HG02623 (cell line): ENCODE data around the gene MYPOP.
"Not testable (repeated sequence)": the region's sequence is repeated elsewhere in the genome, so short reads cannot be mapped to it uniquely, and the experiment has no call there.

ENCODE experiments used
- ATAC-seq: cut with Tn5 transposase; IDR thresholded peaks from one replicate; pipeline ENCODE4 v1.9.1; 2021; ENCODE audit warnings: moderate library complexity; ENCODE audit not compliant: unreplicated experiment

MYPOP gene

DNA sequence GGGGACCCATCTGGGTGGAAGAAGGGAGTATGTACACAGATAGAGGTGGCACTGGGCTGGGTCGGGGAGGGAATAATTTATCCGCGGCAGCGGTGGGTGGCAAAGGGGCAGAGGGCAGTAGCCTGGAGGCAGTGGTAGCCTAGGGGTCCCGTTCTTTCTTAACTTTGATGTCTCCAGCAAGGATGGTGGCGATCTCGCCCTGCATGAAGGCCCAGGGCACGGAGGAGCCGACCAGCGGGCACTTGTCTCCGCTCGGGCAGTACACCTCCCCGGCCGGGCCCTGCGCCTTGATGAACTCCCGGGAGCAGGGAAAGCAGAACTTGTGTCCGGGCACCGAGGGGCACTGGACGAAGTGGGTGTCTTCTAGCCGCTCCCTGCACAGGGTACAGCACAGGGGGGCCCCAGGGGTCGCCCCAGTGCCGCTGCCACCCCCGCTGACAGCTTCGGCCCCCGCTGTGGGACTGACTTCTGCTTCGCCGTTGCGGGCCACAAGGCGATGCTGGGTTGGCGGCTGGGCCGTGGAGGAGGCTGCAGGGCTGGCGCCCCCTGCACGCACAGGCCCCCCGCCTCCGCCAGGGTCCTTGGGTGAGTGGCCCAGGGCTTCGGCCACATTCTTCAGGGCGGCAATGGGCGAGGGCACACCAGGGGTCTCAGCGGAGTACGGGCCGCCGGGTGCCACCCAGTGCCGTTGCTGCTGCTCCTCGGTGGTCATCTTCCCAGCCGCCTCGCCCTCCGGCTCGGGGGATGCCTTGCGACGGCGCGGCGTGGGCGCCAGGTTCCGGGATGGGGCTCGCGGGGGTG, 18.3 kb downstream of the MYPOP start:
- no peak for ATAC-seq

DNA sequence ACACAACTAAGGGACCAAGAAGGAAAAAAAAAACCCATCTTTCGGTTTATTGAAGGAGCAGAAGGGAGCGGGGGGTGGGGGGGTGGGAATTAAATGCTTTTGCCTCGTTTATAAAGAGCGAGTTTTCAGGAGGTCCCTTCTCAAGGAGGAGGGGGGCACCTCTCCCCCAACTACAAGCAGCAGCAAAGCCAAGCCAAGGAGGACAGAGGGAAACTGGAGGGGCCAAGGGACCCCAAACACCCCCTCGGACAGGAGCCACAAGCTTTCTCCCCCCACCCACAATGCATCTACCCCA, 18.9 kb downstream of the MYPOP start:
- ATAC-seq = no peak

DNA sequence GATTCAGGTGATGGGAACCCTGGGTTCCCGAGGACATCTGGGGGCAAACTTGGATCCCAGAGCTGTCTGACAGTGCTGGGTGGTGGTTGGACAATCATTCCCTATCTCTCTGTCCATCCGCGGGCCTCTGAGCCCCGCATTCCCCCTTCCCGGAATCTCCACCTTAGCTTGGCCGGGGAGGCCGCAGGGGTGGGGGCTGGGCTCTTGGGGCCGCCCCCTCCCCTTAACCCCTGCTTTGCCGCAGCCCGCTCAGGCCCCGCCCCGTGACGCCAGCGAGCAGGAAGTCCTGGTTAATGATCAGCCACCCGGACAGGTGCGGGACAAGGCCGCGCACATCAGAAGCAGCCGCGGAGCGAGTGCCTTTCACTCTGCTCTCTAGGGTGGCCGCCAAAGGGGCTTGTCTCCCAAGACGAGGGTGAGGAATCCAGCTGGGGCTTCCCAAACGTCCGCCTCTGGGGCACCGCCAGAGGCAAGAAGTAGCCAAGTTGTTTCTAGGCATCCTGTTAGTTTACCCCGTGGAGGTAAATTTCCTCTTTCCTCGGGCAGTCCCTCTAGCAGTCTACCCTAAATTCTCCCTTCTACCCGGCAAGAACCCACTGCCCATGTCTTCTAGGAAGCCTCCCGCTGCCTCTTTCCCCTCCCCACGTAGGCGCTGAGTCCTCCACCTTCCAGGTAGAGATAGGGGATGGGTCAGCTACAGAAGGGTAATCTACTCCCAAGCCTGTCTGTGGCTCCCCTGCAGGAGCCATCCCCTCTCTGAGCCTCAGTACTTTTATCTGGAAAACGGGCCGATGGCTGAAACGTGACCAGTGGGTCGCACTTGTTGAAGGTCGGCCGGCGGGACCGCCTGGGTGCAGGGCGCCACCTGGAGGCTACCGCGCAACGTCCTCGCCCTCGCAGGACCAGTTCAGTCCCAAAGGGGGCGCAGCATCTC, 19.5 kb downstream of the MYPOP start:
- no peak for ATAC-seq

DNA sequence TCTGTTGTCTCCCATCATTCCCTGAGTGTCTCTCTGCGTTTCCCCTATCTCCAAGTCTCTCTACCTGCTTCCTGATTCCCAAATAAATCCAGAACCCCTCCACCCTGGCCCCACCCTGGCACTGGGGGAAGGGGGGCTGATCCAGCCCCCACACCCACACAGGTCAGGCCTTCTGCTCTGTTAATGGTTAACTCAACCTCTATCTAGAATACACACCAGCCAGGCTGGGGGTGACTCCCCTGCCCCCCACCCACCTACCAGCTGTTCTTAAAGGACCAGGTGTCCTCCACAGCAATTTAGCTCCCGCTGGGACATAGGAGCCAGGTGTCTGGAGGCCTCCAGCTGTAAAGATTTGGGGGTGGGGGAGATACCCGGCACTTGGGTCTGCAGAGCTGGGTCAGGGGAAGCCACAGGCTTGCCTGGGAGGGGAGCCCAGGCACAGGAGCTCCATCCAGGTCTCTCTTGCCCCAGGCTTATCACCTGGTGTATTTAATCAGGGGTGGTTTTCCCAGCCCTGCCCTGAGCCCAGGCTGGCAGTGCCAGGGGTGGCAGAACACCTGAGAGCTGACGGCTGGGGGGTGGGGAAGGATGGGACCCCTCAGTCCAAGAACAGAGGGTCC, 20.4 kb downstream of the MYPOP start:
- no peak for ATAC-seq

DNA sequence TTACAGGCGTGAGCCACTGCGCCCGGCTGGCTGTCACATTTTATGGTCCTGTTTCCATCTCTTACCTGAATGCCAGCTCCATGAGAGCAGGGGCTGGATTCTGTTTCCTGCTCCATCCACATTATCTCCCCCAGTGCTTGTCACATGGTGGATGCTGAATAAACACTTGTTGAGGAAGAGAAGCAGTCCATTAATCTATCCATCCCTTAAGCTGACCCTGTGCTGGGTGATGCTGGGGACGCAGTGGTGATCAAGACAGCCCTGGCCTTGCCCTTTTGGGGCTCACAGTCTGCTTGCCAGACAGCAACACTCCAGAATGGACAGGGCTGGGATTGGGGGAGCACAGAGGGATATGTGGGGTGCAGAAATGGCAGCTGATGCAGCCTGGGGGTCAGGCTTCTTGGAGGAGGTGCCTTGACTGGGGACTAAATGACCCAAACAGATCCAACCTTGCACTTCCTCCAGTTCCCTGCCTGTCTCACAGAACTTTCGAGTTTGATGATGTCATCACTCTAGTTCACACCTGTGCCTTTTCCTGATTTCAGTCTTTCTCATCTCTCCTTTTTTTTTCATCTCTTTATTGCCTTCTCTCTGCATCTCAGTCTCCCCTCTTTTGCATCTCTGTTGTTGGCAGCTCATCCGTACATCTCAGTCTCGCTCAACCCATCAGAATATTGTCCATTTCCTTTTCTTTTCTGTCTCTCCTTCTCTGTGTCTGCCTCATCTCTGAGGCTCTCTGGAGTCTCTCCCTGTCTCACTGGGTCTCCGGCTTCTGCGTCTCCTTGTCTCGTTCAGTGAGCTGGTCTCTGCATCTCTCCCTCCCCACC, 21.1 kb downstream of the MYPOP start:
- ATAC-seq = no peak

DNA sequence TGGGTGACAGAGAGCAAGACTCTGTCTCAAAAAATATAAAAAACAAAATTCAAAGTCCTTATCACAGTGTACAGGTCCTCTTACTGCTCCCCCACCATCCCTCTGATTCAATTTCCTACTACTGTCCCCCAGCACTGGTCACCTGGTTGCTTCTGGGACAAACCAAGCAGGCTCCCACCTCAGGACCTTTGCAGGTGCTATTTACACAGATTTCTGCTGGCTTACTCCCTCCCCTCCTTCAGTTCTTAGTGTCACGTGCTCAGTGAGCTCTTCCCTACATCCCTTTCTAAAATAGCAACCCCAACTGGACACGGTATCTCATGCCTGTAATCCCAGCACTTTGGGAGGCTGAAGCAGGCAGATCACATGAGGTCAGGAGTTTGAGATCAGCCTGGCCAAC, 22.4 kb downstream of the MYPOP start:
- no peak for ATAC-seq

DNA sequence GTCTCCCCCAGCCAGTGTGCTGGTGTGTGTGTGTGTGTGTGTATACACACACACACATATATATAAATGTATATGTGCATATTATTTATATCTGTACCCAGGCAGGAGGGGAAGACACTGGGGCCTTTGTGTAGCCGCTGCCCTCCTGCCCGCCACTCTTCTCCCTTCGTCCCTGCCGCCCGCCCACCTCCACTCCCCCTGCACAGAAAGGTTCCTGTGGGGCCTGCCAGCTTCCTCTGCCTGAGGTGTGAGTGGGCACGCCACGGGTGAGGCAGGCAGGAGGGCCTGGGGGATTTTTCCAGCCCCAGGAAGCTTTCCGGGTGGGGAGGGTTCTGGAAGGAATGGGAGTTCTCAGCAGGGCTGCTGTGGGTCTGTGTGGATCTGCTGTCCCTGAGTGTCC, 23.4 kb downstream of the MYPOP start:
- no peak for ATAC-seq

DNA sequence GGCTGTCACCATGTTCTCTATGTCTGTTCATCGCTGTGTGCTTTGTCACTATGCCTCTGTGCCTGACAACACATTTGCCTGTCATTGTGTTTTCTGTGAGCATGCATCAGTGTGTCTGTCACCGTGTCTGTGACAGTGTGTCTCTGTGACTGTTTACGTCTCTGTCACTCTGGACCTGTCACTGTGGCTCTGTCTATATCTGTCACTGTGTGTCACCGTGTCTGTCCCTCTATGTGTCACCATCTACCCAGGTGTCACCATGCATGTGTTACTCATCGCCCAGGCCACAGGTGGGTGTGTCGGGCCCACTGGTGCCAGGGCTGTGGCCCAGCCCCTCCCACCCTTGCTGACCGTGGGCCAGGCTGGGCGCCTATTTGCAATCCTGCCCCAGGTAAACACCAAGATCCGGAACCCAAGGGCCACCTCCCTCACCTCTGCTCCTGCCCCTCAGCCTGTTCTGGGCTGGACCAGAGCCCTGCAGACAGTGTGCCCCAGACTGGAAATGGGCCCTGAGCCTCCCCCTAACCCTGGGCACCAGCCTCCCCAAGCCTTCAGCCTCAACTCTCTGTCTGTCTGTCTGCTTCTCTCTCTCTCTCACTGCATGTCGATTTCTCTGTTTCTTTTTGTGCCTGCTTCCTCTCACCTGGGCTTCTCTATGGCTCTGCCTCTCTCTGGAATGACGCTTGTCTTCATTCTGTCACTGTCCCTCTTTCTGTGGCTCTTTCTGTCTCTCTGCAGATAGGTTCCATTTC, 24.2 kb downstream of the MYPOP start:
- no peak for ATAC-seq

DNA sequence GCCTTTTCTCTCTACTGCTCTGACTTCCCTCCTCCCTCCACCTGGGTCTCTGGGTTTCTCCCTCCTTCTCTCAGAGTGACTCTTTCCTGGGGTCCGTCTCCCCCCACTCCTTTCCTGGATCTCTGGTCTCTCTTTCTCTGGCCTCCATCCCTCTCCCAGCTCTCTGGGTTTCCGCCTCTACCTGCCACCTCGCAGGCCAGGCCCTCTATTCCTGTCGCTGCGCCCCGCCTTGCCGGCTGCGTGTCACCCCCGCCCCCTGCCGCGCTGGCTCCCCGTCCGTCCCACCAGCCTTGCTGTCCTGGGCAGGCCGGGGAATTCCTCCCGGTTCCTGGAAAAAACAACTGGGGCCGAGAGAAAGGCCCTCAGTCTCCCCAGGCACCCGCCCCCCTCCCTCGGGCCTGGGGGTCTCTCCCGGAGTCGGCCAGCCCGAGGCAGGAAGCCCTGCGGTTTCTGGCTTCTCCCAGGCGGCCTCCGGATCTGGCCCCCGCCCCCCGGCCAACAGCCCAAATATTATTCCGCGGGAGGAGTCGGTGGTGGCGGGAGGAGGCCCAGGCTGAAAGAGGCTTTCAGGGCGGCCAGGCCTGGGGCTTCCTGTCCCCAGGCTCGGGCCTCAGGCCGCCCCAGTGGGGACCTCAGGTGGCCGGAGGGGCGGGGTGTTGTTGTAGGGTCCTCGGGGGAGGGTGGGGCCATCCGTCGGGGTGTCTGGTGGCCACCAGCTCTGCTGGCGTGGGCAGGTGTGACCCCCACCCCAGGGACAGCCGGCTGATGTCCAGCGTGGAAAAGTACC, 25.8 kb downstream of the MYPOP start:
- no peak for ATAC-seq

DNA sequence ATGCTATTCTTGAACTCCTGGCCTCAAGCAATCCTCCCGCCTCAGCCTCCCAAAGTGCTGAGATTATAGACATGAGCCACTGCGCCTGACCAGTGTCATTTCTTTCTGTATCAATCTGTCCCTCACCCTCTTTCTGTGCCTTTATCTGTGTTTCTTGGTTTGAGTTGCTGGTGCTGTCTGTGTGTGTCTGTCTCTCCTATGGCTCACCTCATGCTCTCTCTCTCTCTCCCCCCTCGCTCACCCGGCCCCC, 26.3 kb downstream of the MYPOP start:
- ATAC-seq = no peak

DNA sequence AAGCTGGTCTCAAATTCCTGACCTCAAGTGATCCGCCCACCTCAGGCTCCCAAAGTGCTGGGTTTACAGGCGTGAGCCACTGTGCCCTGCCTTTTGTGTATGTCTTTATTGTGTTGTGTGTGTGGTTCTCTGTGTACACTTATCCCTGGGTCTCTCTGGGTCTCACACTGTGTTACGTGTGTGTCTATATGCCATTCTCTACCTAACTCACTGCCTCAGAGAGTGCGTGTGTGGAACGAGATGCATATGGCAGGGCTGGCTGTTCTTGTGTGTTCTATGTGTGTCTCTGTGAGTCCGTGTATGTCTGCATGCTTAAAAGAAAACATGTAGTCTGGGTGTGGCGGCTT, 27.8 kb downstream of the MYPOP start:
- no peak for ATAC-seq

DNA sequence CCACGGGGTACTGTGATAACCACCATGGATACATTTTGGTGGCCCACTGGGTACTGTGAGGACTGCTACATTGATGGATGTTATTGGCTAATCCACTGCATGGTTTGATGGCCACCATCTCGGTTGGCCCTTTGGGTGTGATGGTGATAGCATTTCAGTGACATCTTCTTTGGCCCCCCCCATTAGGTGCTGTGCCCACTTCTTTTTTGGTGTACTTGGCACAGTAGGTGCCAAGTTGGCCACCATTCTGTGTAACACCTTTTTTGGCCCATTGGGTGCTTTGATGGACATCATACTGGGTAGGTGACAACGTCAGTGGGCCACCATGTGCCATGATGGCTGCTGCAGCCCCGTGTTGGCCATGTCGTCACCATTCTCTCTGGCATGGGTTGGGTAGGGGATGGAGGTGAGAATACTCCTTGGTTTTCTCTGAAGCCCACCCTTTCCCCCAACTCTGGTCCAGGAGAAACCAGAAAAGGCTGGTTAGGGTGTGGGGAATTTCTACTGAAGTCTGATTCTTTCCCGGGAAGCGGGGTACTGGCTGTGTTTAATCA, 29.1 kb downstream of the MYPOP start:
- ATAC-seq = no peak

DNA sequence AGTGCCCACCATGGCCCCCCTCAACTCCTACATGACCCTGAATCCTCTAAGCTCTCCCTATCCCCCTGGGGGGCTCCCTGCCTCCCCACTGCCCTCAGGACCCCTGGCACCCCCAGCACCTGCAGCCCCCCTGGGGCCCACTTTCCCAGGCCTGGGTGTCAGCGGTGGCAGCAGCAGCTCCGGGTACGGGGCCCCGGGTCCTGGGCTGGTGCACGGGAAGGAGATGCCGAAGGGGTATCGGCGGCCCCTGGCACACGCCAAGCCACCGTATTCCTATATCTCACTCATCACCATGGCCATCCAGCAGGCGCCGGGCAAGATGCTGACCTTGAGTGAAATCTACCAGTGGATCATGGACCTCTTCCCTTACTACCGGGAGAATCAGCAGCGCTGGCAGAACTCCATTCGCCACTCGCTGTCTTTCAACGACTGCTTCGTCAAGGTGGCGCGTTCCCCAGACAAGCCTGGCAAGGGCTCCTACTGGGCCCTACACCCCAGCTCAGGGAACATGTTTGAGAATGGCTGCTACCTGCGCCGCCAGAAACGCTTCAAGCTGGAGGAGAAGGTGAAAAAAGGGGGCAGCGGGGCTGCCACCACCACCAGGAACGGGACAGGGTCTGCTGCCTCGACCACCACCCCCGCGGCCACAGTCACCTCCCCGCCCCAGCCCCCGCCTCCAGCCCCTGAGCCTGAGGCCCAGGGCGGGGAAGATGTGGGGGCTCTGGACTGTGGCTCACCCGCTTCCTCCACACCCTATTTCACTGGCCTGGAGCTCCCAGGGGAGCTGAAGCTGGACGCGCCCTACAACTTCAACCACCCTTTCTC, 30.1 kb downstream of the MYPOP start:
- ATAC-seq = no peak

DNA sequence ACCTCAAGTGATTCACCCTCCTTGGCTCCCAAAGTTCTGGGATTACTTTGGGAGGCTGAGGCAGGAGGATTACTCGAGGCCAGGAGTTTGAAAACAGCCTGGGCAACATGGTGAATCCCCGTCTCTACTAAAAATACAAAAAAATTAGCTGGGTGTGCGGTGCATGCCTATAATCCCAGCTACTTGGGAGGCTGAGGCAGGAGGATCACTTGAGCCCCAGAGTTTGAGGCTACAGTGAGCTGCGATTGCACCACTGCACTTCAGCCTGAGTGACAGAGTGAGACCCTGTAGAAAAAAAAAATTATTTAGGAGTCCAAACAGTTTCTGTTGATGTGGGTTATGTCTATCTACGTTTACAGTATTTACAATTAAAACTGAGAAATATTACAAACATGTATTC, 31.6 kb downstream of the MYPOP start:
- ATAC-seq = no peak

DNA sequence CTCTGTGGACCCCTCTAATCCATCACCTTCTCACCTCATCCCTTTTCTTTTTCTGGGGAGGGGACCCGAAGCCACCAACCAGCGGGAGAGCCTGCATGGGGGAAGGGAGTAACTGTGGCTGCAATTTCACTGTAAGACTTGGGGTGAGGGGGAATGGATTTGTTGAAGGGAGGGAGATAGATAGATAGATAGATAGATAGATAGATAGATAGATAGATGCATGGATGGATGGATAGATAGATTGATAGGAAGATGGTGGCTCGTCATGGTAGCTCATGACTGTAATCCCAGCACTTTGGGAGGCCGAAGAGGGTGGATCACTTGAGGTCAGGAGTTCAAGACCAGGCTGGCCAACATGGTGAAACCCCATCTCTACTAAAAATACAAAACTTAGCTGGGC, 35.2 kb downstream of the MYPOP start:
- ATAC-seq = not testable (repeated sequence)

DNA sequence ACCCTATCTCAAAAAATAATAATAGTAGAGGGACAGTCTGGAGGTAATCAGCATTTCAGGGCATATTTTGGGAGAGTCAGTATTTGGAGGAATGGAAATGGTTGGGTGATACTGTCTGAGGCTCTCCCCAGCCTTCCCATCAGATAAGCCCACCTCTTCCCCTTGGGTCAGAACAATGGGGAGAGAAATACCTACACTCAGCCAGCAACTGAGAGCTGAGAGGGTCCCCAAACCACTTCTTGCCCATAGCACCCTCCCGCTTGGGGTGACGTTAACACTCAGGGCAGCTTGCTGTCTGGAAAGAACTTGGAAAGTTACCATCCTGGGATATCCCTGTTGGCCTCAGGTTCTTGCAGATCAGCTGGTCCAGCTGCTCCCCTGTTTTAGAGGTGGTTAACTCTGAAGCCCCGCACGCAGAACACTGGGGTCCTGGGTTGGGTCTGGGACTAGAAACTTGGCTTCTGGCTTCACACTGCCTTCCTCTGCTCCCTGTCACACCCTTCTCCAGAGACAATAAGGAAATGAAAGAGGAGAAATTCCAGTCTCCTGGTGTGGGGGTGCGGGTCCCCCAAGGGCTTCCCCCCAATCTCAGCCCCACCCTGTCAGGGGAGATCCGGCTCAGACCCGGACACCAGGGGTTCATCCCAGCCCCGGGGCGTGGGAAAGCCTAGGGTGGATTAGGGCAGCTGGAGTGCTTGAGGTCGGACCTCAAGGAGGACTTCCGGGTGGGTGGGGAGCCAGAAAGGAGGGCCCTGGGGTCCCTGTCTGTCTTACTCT, 35.8 kb downstream of the MYPOP start:
- no peak for ATAC-seq

DNA sequence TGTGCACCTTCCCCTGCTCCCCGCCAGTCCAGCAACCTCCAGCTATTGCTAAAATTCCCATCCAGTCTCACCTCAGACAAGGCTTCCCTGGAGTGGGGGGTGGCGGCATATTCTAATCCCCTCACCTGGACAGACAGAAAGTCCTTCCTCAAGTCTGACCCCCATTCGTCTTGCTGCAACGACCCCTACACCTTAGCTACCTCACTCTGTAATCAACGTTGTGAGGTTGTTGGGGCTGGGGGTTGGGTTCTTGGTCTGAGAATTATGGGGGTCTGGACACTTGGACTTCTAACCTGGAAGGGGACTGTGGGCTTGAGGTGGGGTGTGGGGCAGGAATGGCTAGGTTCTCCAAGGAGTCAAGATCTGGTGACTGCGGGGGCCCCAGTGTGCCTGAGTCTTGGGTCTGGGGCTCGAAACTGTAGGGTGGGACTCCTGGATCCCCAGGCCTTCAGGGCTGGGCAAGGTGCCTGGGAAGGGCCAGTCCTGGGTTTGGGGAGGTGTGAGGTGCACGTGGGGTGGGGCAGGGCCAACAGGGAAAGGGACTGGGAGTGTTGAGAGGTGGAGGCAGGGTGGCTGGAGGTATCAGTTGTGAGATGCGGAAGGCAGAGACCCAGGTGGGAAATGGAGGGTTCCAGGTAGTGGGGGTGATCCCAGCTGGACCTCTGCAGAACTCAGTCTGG, 37.0 kb downstream of the MYPOP start:
- ATAC-seq = no peak
